C1 segment of cervical spinal cord (tissue), 14 donors: ENCODE data around the gene MYMK.

ENCODE experiments used
- DNase-seq, 14 donors: peaks; one replicate each; lab custom pipeline; 2025; lab: John Stamatoyannopoulos, UW

The MYMK gene

GRCh38 chr9:133505186-133505830 is 19.5 kb downstream of the MYMK start:
- DNase-seq, result no peak

- DNase-seq, result no peak
Observed at GRCh38 chr9:133502112-133502511, 22.6 kb downstream of the MYMK start.

GRCh38 chr9:133499892-133500270 is 24.9 kb downstream of the MYMK start:
- no peak for DNase-seq

GRCh38 chr9:133499132-133499891 is 25.4 kb downstream of the MYMK start:
- no peak for DNase-seq

GRCh38 chr9:133496861-133497842 is 27.6 kb downstream of the MYMK start:
- no peak for DNase-seq

GRCh38 chr9:133495327-133496293 is 29.1 kb downstream of the MYMK start:
- no peak for DNase-seq

- DNase-seq, result no peak
Observed at GRCh38 chr9:133494636-133495326, 30.0 kb downstream of the MYMK start.

GRCh38 chr9:133493845-133494540 is 30.8 kb downstream of the MYMK start:
- no peak for DNase-seq

GRCh38 chr9:133493428-133493827 is 31.3 kb downstream of the MYMK start:
- DNase-seq, result no peak

- DNase-seq, result no peak
Observed at GRCh38 chr9:133492061-133493021, 32.4 kb downstream of the MYMK start.

GRCh38 chr9:133491656-133491925 is 33.2 kb downstream of the MYMK start:
- no peak for DNase-seq

GRCh38 chr9:133490865-133491655 is 33.7 kb downstream of the MYMK start:
- DNase-seq, result no peak

GRCh38 chr9:133490201-133490681 is 34.5 kb downstream of the MYMK start:
- no peak for DNase-seq

GRCh38 chr9:133489253-133490190 is 35.2 kb downstream of the MYMK start:
- no peak for DNase-seq

GRCh38 chr9:133488686-133489252 is 36.0 kb downstream of the MYMK start:
- DNase-seq, result no peak

- DNase-seq, result no peak
Observed at GRCh38 chr9:133487331-133487725, 37.4 kb downstream of the MYMK start.
